EH (cell line): ENCODE measurements around the gene KANSL2.
A peak's percentile ranks its signal among the peaks of the same experiment; 100 is the strongest.
"Not testable (repeated sequence)": the region's sequence is repeated elsewhere in the genome, so short reads cannot be mapped to it uniquely, and the experiment has no call there.

Source experiments
- DNase-seq: peaks from one replicate; pipeline ENCODE4 v3.0.0-alpha.2; 2015; ENCODE audit warnings: low read depth

The KANSL2 gene

DNA sequence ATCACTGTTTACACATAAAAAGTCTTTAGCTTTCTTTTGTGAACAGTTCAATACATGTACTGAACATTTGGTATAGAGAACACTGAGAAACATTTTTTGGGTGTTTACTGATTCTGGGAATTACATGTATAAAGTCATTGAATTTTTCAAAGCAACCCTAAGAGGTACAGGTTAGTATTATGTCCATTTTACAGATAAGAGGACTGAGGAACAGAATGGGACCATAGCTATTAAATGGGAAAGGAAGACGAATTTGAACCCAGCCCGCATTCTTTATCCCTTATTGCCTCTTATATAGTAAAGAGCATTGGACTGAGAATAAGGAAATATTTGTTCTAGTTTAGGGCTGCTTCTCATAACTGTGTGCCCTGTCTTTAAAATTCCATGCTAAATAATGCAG lies 889 bp upstream of the KANSL2 start:
- no peak for DNase-seq

DNA sequence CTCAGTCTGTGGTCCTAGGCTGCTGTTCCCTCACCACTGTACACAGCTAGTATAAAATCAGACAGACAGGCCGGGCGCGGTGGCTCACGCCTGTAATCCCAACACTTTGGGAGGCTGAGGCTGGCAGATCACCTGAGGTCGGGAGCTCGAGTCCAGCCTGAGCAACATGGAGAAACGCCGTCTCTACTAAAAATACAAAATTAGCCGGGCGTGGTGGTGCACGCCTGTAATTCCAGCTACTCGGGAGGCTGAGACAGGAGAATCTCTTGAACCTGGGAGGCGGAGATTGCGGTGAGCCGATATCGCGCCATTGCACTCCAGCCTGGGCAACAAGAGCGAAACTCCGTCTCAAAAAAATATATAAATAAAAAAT lies 481 bp upstream of the KANSL2 start:
- not testable (repeated sequence) for DNase-seq

DNA sequence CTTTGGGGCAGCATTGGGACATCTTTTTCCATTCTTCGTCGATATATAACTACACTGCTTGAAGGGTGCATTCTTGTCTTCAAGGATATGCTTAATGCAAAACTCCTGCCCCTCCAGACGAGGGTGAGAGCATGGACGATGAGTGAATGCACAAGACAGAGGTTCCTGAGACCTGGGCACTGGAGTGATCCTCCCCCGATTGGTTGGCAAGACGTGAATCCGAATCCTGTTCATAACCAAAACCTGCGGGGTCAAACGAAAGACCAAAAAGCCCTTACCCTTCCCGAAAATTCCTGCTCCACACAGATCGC lies 684 bp downstream of the KANSL2 start:
- DNase-seq = peak; percentile 34

DNA sequence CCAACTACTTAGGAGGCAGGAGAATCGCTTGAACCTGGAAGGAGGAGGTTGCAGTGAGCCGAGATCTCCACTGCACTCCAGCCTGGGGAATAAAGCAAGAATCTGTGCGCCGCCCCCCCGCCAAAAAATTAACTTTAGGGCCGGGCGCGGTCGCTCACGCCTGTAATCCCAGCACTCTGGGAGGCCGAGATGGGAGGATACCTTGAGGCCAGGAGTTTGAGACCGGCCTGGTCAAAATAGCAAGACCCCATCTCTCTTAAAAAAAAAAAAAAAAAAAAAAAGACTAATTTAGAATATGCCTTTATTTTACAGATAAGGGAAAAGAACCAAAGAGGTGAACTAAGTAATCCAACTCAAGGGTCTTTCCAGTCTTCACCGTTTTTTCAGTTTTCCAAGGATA lies 1.2 kb downstream of the KANSL2 start:
- DNase-seq = no peak

DNA sequence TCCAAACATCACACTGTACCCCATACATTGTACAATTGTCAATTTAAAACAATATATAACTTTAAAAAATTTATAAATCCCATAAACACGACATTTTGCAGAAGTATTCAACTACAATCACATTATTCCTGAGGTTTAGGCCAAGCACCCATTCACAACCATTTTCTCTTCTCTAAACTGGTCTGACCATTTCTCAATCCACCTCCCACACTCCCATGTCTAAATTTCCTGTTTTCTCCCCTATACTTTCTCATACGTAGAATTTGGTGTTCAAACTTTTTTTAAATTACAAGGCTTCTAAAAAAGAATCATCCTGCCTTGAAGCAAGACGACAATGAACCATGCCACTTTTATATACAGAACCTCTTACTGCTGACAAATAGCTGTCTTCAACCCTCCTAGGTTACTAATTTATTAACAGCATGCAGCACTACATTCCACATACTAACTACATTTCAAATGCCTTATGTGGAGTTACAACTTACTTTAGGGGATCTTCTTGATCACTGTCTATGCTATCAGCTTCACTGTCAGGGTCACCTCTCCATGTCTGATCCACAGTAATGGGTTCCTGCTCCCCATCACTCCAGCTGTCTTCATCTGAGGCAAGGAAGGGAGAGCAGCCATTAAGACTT lies 3.4 kb downstream of the KANSL2 start:
- DNase-seq = no peak

DNA sequence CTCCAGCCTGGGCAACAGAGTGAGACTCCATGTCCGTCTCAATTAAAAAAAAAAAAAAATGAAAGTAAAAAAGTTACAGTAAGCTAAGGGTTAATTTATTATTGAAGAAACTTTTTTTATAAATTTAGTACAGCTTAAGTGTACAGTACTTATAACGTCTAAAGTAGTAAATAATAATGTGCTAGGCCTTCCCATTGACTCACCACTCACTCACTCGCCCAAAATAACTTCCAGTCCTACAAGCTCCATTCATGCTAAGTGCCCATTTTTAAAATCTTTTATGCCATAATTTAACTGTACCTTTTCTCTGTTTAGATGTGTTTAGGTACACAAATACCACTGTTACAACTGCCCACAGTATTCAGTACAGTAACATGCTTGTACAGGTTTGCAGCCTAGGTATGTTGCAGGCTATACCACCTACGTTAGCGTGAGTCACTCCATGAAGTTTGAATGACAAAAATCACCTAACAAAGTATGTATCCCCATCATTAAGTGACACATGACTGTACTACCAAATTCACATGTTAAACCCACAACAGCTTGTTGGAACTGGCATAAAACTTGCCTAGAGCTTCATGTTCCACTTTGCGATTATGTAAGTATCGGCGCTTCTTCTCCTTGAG lies 10.7 kb downstream of the KANSL2 start:
- peak; percentile 53 for DNase-seq

DNA sequence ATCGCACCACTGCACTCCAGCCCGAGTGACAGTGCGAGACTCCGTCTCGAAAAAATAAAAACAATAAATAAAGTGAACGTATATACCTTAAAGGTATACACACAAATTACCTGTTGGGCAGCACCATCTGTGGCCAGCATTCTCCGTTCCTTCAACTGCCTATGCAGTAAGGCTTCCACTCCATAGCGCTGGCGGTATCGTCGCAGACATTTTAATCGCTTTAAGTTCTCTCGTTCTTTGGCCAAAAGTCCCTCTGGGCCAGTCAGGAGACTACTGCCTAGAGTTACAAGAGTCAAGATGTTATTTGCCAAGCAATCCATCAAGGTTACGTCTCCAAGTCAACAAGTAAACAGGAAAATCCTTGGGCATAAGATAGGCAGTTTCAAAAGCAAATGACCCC lies 13.0 kb downstream of the KANSL2 start:
- DNase-seq = no peak

DNA sequence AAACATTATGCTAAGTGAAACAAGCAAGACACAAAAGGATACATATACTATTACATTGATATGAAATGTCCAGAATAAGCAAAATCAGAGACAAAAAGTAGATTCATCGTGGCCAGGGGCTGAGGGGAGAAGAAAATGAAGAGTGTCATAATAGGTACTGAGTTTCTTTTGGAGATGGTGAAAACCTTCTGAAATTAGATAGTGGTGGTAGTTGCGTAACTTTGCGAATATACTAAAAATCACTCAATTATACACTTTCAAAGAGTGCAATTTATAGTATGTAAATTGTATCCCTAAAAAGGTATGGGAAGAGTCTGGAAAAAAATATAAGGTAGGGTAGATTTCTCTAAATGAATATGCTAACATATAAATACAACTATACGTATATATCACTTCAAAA lies 22.2 kb downstream of the KANSL2 start:
- no peak for DNase-seq

DNA sequence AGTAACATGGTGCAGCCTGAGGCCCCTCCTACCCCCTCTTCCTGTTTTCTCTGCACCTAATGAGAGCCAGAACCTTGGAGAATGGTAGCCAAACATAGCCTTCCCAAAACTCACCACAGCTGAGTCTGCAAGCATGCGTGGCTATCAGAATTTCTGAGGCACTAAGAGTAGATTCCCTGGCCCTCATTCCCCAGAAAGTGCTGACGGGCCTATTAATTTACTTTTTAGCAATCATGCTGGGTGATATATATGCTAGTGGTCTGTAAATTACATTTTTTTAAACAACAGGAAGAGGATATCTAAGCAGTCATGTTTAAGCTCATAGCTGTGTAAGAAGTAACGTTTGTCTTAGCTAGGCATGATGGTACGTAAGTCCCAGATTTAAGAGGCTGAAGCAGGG lies 30.4 kb downstream of the KANSL2 start:
- DNase-seq = no peak

DNA sequence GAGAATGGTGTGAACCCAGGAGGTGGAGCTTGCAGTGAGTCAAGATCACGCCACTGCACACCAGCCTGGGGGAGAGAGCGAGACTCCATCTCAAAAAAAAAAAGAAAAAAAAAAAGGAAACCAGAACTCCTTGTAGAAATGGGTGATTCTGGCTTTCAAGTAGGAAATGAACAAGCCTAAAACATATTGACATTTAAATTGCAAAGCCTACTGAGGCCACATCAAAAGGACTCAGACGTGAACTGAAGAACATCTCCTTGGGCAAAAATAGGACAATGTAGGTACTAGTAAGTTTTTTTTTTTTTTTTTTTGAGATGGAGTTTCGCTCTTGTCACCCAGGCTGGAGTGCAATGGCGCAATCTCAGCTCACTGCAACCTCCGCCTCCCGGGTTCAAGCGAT lies 36.7 kb downstream of the KANSL2 start:
- not testable (repeated sequence) for DNase-seq

DNA sequence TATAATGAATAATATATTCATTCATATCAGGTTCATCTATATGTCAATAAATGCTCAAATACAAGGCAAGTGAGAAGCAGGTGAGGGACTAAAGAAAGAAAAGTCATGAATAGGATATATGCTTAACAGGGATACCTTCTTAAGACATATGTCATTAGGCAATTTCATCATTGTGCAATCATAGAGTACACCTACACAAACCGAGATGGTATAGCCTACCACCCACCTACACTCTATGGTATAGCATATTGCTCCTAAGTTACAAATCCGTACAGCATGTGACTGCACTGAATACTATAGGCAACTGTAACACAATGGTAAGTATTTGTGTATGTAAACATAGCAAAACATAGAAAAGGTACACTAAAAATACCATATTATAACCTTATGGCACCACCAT lies 39.0 kb downstream of the KANSL2 start:
- DNase-seq = no peak

DNA sequence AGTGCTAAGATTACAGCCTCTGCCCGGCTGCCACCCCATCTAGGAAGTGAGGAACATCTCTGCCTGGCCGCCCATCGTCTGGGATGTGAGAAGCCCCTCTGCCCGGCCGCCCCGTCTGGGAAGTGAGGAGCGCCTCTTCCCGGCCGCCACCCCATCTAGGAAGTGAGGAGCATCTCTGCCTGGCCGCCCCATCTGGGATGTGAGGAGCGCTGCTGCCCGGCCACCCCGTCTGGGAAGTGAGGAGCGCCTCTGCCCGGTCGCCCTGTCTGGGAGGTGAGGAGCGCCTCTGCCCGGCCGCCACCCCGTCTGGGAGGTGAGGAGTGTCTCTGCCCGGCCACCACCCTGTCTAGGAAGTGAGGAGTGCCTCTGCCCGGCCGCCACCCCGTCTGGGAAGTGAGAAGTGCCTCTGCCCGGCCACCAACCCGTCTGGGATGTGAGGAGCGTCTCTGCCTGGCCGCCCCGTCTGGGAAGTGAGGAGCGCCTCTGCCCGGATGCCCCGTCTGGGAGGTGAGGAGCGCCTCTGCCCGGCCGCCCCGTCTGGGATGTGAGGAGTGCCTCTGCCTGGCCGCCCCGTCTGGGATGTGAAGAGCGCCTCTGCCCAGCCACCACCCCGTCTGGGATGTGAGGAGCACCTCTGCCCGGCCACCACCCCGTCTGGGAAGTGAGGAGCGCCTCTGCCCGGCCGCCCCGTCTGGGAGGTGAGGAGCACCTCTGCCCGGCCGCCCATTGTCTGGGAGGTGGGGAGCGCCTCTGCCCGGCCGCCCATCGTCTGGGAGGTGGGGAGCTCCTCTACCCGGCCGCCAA lies 40.1 kb downstream of the KANSL2 start:
- not testable (repeated sequence) for DNase-seq

DNA sequence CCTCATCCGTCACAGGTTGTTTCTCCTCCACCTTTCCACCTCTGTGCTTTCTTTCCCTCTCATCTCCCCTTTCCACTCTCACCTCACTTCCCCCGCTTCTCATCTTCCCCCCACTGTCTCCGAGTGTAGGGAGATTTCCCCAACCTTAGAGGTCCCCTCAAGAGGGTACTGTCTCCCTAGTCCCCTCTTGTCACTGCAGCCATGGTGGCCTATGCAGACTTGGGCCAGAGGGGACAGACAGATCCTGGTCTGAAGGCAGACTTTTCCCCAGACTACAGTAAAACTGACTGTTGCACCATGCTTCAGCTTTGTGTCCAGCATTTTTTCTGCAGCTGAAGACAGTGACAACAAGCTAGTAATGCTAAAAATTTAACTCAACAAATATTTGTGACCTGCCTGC lies 41.2 kb downstream of the KANSL2 start:
- DNase-seq = no peak

DNA sequence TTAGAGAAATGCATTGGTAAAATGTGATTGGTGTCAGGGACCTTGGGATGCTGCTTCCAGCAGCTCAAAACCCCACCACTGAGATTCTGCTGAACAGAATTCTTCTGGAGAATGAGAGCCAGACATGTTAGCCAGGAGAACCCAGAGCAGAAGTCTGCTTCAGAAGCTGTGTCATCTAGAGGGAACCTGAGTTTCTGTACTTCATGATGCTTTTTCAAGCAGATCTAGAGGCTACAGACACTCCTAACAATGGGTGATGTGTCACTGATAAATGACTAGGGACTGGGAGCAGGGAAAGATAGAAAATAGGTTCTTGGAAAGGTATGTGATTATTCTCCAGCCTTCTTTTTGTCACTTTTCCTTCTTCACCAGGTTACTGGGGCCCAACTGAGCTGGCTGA lies 41.6 kb downstream of the KANSL2 start:
- DNase-seq = no peak

DNA sequence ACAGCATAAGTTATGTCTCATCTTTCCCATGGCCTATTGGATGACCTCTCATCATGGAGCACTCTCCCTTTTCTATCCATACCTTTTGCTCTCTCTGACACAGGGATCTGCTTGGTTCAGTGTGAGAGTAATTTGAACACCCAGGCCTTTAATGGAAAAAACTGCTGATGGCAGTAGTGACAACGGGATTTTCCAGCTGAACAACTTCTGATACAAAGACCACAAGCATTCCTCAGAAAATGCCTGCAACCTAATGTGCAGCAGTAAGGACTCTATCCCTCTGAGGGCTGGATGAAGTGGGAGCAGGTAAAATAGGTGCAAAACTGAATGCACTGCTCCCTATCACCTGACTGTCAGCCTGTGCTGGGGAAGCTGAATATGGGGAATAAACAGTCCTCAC lies 51.0 kb downstream of the KANSL2 start:
- no peak for DNase-seq

DNA sequence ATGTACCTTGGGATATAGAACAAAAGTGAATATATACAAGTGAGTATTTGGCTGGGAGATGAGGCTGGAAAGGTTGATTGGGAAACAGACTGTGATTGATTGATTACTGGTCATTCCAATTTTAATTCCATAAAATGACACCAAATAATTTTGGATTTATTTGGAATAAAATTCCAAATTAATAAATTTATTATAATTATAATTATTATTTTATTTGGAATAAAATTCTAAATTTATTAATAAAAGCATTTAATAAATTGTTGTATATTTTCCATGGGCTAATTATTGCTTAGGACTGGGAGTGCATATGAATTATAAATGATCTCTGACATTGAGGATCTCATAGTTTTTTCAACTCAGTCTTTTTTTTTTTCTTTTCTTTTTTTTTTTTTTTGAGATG lies 51.7 kb downstream of the KANSL2 start:
- no peak for DNase-seq

DNA sequence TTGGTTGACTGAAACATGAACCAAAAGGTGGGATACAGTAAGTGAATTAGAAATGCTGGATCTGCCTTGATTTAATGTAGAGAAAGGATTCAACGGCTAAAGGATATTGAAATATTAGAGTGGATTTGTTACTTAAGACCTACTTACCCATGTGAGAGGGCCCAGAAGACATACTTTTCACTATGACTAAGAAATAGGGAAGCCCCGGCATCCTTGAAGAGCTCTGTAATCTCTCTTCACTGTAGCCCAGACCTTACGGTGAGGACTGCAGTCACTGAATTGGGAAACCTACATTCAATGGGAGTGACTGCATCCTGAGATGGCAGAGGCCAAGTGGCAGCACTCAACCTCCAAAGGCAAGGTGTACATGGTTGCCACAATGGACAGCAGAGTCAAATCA lies 52.5 kb downstream of the KANSL2 start:
- no peak for DNase-seq

DNA sequence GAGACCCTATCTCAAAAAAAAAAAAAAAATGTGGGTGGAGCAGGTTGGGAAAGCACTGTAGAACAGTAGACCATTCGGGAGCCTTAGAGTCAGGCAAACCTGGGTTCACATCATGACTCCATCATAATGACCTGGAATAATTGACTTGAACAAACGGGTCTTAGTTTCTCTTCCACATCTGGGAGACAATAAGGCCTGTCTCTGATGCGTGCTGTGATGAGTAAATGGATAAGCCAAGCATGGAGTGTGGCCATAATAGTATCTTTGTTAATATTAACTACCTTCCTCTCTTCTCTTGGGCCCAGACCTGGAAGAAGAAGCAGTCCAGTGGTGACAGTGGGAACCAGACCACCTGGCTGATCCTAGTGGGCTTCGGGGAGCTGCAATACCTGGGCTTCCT lies 54.5 kb downstream of the KANSL2 start:
- no peak for DNase-seq

DNA sequence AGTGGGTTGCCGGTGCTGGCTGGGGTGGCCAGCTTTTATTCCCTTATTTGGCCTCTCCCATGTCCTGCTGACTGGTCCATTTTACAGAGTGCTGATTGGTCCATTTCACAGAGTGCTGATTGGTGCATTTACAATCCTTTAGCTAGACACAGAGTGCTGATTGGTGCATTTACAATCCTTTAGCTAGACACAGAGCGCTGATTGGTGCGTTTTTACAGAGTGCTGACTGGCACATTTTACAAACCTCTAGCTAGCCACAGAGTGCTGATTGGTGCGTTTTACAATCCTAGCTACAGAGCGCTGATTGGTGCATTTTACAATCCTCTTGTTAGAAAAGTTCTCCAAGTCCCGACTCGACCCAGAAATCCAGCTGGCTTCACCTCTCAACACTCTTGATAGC lies 59.0 kb downstream of the KANSL2 start:
- not testable (repeated sequence) for DNase-seq

DNA sequence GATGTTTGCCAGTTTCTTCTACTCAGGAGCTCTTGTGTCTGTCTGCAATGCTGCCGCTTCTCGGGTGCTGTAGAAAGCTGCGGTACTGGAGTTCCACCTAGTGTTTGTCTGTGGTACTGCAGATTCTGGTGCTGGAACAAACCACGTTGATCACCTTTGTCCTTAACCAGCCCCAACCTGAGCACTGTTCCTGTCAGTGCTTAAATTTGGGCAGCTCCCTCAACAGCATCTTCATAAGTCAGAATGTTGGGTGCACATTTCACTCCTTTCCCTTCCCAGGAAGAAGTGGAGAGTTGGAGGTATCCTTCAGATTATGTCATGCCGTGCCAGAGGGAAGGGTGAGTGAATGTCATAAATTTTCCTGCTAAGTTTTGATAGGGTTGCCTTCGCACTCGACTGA lies 63.5 kb downstream of the KANSL2 start:
- peak; percentile 73 for DNase-seq

DNA sequence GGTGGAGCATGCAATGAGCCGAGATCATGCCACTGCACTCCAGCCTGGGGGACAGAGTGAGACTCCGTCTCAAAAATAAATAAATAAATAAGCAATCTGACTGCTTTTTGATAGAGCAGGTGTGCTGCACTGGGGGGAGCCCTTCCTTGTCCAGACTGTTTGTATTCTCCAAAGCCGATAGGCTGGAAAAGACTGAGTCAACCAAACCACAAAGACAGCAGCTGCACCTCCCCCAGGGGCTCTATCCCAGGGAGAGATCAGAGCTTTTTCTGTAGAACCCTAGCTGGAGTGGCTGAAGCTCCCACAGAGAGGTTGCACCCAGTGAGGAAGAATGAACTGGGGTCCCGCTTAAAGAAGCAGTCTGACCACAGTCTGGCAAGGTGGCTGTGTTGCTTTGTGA lies 66.4 kb downstream of the KANSL2 start:
- no peak for DNase-seq

DNA sequence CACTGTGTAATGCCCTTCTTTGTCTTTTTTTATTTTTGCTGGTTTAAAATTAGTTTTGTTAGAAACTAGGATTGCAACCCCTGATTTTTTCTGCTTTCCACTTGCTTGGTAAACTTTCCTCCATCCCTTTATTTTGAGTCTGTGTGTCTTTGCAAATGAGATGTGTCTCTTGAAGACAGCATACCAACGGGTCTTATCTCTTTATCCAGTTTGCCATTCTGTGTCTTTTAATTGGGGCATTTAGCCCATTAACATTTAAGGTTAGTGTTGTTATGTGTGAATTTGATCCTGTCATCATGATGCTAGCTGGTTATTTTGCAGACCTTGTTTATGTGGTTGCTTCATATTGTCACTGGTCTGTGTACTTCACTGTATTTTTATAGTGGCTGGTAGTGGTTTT lies 68.7 kb downstream of the KANSL2 start:
- no peak for DNase-seq
